ENCODE data around the gene LCNL1. TPM values are rescaled to one million over a fixed set of nuclear protein-coding genes. Genes with fewer than 3 reads are reported as not detected.

Gene LCNL1
- total and polyA plus RNA-seq, 8 donors, result 0.38 to 2.7 (median 1.2) TPM

- no peak overlapping the region for H3K27ac ChIP-seq
- TF ChIP-seq CTCF (IDR thresholded peaks at IDR 0.05), result no peak
- DNase-seq (no peak), ATAC-seq (no peak)
- H3K4me3 ChIP-seq, result no peak overlapping the region
- H3K27me3 ChIP-seq, result no peaks in the 10 kb centered on the region
- H3K9me3 ChIP-seq, result no peaks in the 10 kb centered on the region
- H3K4me1 ChIP-seq, result no peaks in the 10 kb centered on the region
- intact Hi-C loops (cut with DNase I), result no loop called here
- H3K36me3 ChIP-seq, result peaks cover 0 to 81% of the 10 kb centered on the region in 2 donors
Observed at GRCh38 chr9:137016436-137016835, 33.6 kb downstream of the LCNL1 start.

DNA sequence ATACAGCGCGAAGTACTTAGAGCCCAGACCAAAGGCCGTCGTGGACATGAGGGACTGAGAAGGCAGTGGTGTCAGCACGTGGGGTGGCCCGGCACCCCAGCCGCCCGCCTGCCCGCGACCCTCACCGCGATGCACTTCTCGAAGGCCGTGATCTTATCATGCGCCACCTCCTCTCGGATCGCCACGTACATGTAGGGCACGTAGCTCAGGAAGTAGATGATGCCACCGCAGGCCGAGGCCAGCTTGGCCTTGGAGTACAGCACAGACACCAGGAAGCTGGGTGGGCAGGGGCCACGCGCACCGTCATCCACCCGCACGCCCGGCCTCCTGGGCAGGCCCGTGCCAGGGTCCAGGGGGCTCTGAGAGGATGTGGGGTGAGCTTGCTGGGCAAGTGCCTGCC is 34.3 kb downstream of the LCNL1 start:
- Histone ChIP-seq H3K9me3 (no peaks in the 10 kb centered on the region), H3K27ac (no peak overlapping the region), H3K4me1 (no peaks in the 10 kb centered on the region), H3K4me3 (no peak overlapping the region), H3K36me3 (peaks cover 0 to 75% of the 10 kb centered on the region in 2 donors), H3K27me3 (no peaks in the 10 kb centered on the region)
- intact Hi-C loops (cut with DNase I), result no loop called here
- ATAC-seq, result no peak
- DNase-seq, result no peak
- TF ChIP-seq CTCF (IDR thresholded peaks at IDR 0.05), result no peak

- Histone ChIP-seq H3K27ac (no peak overlapping the region), H3K4me3 (no peak overlapping the region), H3K9me3 (no peaks in the 10 kb centered on the region), H3K27me3 (no peaks in the 10 kb centered on the region), H3K4me1 (no peaks in the 10 kb centered on the region), H3K36me3 (peaks cover 0 to 66% of the 10 kb centered on the region in 2 donors)
- intact Hi-C loops (cut with DNase I), result no loop called here
- DNase-seq, result no peak
- TF ChIP-seq CTCF (IDR thresholded peaks at IDR 0.05), result no peak
- ATAC-seq, result no peak
Observed at GRCh38 chr9:137017791-137018497, 35.2 kb downstream of the LCNL1 start.

GRCh38 chr9:137018761-137019559 is 36.2 kb downstream of the LCNL1 start:
- intact Hi-C loops (cut with DNase I), result no loop called here
- peaks cover 0 to 56% of the 10 kb centered on the region in 2 donors for H3K36me3 ChIP-seq
- no peak for TF ChIP-seq CTCF (IDR thresholded peaks at IDR 0.05)
- no peak for DNase-seq
- no peaks in the 10 kb centered on the region for H3K4me1 ChIP-seq
- H3K27ac ChIP-seq, result no peak overlapping the region
- H3K4me3 ChIP-seq, result no peak overlapping the region
- ATAC-seq, result no peak
- no peaks in the 10 kb centered on the region for H3K27me3 ChIP-seq
- H3K9me3 ChIP-seq, result no peaks in the 10 kb centered on the region
